CD4-positive, CD25-positive, alpha-beta regulatory T cell (primary cell): ENCODE measurements around the gene PRSS35. TPM values are rescaled to one million over a fixed set of nuclear protein-coding genes. Genes with fewer than 3 reads are reported as not detected.
"Not testable (repeated sequence)": the region's sequence is repeated elsewhere in the genome, so short reads cannot be mapped to it uniquely, and the experiment has no call there.

Source experiments
- ATAC-seq, 2 donors: fragments of 150-1000 bp; cut with Tn5 transposase; one replicate each; pipeline ENCODE4 v1.10.0; 2021; ENCODE audit warnings: low read depth in 2 of 2, moderate number of reproducible peaks in 2 of 2, moderate library complexity in 1 of 2
- DNase-seq, 3 donors: peaks; one replicate each; pipeline versions ENCODE4 v3.0.0 to v3.0.0-alpha.2; 2012 to 2022; ENCODE audit warnings: mixed read lengths in 1 of 3
- H3K27ac ChIP-seq: one replicate; pipeline ENCODE4 v1.7.0; 2013; ENCODE audit warnings: mild to moderate bottlenecking, low read length; ENCODE audit not compliant: insufficient read depth, poor library complexity, severe bottlenecking
- H3K27me3 ChIP-seq: one replicate; pipeline ENCODE4 v1.7.0; 2013; ENCODE audit warnings: low read length; ENCODE audit not compliant: control insufficient read depth, insufficient read depth
- H3K36me3 ChIP-seq: one replicate; pipeline ENCODE4 v1.7.0; 2013; ENCODE audit warnings: mild to moderate bottlenecking, low read length, moderate library complexity; ENCODE audit not compliant: control insufficient read depth, insufficient read depth
- H3K4me1 ChIP-seq: 2 replicates; pipeline ENCODE4 v1.7.0; 2013; ENCODE audit warnings: mild to moderate bottlenecking, low read length; ENCODE audit not compliant: insufficient read depth, control insufficient read depth, poor library complexity, severe bottlenecking
- H3K4me3 ChIP-seq: one replicate; pipeline ENCODE4 v1.7.0; 2013; ENCODE audit warnings: low read depth, mild to moderate bottlenecking, low read length, moderate library complexity
- H3K9me3 ChIP-seq, 2 experiments: 1 replicate in 1 of 2; 2 replicates in 1 of 2; pipeline ENCODE4 v1.7.0; 2013; ENCODE audit warnings: low read length in 2 of 2, mild to moderate bottlenecking in 1 of 2, moderate library complexity in 1 of 2; ENCODE audit not compliant: control insufficient read depth in 2 of 2
- H3K27ac Mint-ChIP-seq, 3 donors: one replicate each; pipeline ENCODE4 v1.8.0; 2020 to 2022; ENCODE audit warnings: mild to moderate bottlenecking in 3 of 3, mixed read lengths in 3 of 3, moderate library complexity in 2 of 3
- H3K27me3 Mint-ChIP-seq: one replicate; pipeline ENCODE4 v1.8.0; 2022; ENCODE audit warnings: mild to moderate bottlenecking, mixed read lengths
- H3K36me3 Mint-ChIP-seq: one replicate; pipeline ENCODE4 v1.8.0; 2020; ENCODE audit warnings: mixed read lengths
- H3K4me1 Mint-ChIP-seq, 4 donors: one replicate each; pipeline ENCODE4 v1.8.0; 2020 to 2022; ENCODE audit warnings: mixed read lengths in 4 of 4, mild to moderate bottlenecking in 1 of 4
- H3K4me3 Mint-ChIP-seq, 4 donors: one replicate each; pipeline ENCODE4 v1.8.0; 2020 to 2022; ENCODE audit warnings: mild to moderate bottlenecking in 4 of 4, mixed read lengths in 4 of 4, moderate library complexity in 3 of 4
- H3K9me3 Mint-ChIP-seq, 7 donors: one replicate each; pipeline ENCODE4 v1.8.0; 2020 to 2022; ENCODE audit warnings: mixed read lengths in 7 of 7, mild to moderate bottlenecking in 3 of 7, moderate library complexity in 2 of 7
- polyA plus RNA-seq, 4 donors: library from polyadenylated mRNA; unstranded; fragments of 300-500 nt; fragmentation: Illumina TruSeq; gene quantifications; one replicate each; pipeline ENCODE4 v1.2.3, GENCODE V29; 2021
- total RNA-seq: library from RNA; stranded (reverse); gene quantifications from one replicate; pipeline ENCODE4 v1.2.3, GENCODE V29; 2022

The PRSS35 gene
- total and polyA plus RNA-seq, 5 donors from 2014 or later, result not detected

DNA sequence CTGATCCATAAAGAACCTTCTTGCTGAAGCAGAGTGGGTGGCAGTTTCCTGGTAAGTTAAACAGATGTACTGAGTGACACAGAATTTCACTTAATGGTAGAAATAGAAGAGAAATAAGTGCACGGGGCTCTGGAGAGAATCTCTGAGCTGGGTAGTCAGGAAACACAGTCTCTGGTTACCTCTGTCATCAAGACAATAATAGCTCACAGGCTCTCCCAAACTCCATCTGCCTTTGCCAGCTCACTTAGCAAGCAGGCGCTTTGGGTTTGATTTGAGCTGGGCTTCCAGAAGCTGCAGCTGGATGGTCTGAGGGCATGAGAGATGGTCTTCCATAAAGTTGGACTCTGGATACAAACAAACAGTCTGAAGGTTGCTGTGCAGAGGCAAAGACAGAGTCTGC is 39.6 kb upstream of the PRSS35 start:
- ATAC-seq, result no peak
- Histone ChIP-seq H3K27me3 (no peaks in the 10 kb centered on the region), H3K9me3 (no peaks in the 10 kb centered on the region), H3K27ac (no peak overlapping the region), H3K4me1 (no peaks in the 10 kb centered on the region), H3K4me3 (no peak overlapping the region), H3K36me3 (no peaks in the 10 kb centered on the region)
- Mint-ChIP-seq H3K4me1 (no peaks in the 10 kb centered on the region), H3K27me3 (peaks cover 4% of the 10 kb centered on the region), H3K36me3 (no peaks in the 10 kb centered on the region), H3K9me3 (peaks cover 0 to 4% (median 0%) of the 10 kb centered on the region in 7 donors), H3K4me3 (no peak overlapping the region), H3K27ac (no peak overlapping the region)
- DNase-seq, result no peak

DNA sequence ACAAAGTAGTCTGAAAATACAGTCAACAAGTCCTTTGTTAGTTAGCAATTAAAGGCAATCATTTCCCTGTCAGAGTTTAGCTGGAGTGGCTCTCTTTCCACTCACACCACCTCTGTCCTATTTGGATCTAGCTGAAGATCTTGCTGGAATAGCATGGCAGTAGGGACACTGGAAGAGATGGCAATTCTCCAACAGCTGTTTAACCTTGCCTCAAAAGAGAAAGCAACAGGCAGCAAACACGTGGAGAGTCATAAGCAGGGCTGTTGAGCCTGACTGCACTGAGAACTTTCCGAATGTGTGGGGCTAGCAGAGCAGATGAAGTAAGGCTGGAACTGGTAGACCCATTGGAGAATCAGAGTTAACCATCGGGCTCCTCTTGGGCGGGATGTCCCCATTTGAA is 38.0 kb upstream of the PRSS35 start:
- ATAC-seq (no peak), DNase-seq (no peak)
- H3K27ac Mint-ChIP-seq, result no peak overlapping the region
- Histone ChIP-seq H3K9me3 (no peaks in the 10 kb centered on the region), H3K4me1 (no peaks in the 10 kb centered on the region), H3K27me3 (no peaks in the 10 kb centered on the region), H3K4me3 (no peak overlapping the region), H3K36me3 (no peaks in the 10 kb centered on the region), H3K27ac (no peak overlapping the region)
- no peaks in the 10 kb centered on the region for H3K4me1 Mint-ChIP-seq
- H3K9me3 Mint-ChIP-seq, result peaks cover 0 to 4% (median 0%) of the 10 kb centered on the region in 7 donors
- H3K36me3 Mint-ChIP-seq, result no peaks in the 10 kb centered on the region
- peaks cover 4% of the 10 kb centered on the region for H3K27me3 Mint-ChIP-seq
- H3K4me3 Mint-ChIP-seq, result no peak overlapping the region

DNA sequence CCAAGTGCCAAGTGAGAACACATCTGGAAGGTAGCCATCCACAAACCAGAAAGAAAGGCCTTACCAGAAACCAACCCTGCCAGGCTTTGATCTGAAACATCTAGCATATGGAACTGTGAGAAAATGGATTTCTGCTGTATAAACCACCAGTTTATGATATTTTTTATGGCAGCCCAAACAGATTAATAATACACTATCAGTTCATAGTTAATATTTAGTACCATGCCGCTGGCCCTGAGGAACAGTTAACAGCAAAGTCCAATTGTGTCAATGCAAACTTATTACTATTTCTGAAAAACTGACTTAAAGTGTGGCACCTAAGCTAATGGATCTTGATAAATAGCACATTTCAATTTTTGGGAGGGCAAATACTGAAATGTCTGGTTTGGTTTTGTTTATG is 35.4 kb upstream of the PRSS35 start:
- no peak for DNase-seq
- Histone ChIP-seq H3K36me3 (no peaks in the 10 kb centered on the region), H3K9me3 (no peaks in the 10 kb centered on the region), H3K4me1 (no peaks in the 10 kb centered on the region), H3K27me3 (no peaks in the 10 kb centered on the region), H3K4me3 (no peak overlapping the region), H3K27ac (no peak overlapping the region)
- ATAC-seq, result no peak
- H3K4me3 Mint-ChIP-seq, result no peak overlapping the region
- H3K27ac Mint-ChIP-seq, result no peak overlapping the region
- no peaks in the 10 kb centered on the region for H3K27me3 Mint-ChIP-seq
- H3K36me3 Mint-ChIP-seq, result no peaks in the 10 kb centered on the region
- H3K4me1 Mint-ChIP-seq, result no peaks in the 10 kb centered on the region
- peaks cover 0 to 2% (median 0%) of the 10 kb centered on the region in 7 donors for H3K9me3 Mint-ChIP-seq

DNA sequence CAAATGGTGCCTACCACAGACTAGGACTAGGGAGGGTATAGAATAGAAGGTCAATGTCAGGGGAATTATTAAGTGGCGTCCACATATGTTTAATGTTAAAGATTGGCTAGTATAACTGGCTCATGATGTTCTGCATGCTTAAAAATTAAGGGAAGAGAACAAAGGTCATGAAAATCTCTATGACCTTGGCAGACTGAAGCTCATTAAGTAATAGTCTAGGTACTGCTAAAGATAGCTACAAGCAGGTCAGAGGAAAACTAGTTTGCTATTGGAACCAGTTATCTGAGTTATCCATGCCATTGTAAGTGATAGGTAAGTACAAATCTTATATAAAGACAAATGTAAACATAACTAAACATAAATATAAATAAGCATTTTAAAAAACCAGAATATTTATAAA is 32.9 kb upstream of the PRSS35 start:
- ATAC-seq (no peak), DNase-seq (no peak)
- Mint-ChIP-seq H3K4me3 (no peak overlapping the region), H3K4me1 (no peaks in the 10 kb centered on the region), H3K27me3 (peaks cover 4% of the 10 kb centered on the region), H3K9me3 (peaks cover 0 to 1% (median 0%) of the 10 kb centered on the region in 7 donors), H3K36me3 (no peaks in the 10 kb centered on the region), H3K27ac (no peak overlapping the region)
- Histone ChIP-seq H3K27ac (no peak overlapping the region), H3K4me1 (no peaks in the 10 kb centered on the region), H3K4me3 (no peak overlapping the region), H3K27me3 (no peaks in the 10 kb centered on the region), H3K36me3 (no peaks in the 10 kb centered on the region), H3K9me3 (no peaks in the 10 kb centered on the region)

DNA sequence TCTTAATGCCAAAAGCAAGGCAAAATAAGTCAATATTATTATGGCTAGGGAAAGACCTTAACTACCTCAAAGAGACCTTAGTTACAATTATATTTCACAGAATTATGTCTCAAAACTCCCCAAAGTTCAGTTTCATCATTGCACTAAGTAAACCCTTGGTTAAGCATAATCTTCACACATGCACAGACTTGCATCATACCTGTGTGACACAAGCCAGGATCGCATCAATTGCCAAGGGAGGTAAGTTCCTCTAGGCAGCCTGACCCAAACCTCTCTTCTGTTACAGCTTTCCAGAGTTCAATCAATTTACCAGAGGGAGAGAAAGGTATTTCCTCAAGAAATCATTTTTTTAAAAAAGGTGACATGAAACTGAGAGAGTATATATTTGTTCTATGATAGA is 31.9 kb upstream of the PRSS35 start:
- no peak overlapping the region for H3K4me3 ChIP-seq
- no peaks in the 10 kb centered on the region for H3K36me3 ChIP-seq
- no peaks in the 10 kb centered on the region for H3K36me3 Mint-ChIP-seq
- no peaks in the 10 kb centered on the region for H3K4me1 Mint-ChIP-seq
- no peak for DNase-seq
- H3K4me3 Mint-ChIP-seq, result no peak overlapping the region
- H3K9me3 Mint-ChIP-seq, result peaks cover 0 to 2% (median 0%) of the 10 kb centered on the region in 7 donors
- no peak overlapping the region for H3K27ac Mint-ChIP-seq
- ATAC-seq, result no peak
- no peaks in the 10 kb centered on the region for H3K9me3 ChIP-seq
- H3K27me3 ChIP-seq, result no peaks in the 10 kb centered on the region
- H3K27me3 Mint-ChIP-seq, result peaks cover 4% of the 10 kb centered on the region
- no peaks in the 10 kb centered on the region for H3K4me1 ChIP-seq
- no peak overlapping the region for H3K27ac ChIP-seq

DNA sequence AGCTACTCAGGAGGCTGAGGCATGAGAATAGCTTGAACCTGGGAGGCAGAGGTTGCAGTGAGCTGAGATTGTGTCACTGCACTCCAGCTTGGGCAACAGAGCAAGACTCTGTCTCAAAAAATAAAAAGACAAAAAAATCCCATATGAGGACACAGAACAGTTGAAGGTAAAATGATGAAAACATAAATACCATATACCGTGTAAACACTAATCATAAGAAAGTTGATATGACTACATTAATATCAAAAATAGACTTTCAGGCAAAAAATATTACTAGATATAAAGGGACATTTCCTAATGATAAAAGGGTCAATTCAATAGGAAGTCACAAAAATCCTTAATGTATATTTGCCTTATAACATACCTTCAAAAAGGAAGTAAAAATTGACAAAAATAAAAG is 30.4 kb upstream of the PRSS35 start:
- not testable (repeated sequence) for H3K4me3 Mint-ChIP-seq, H3K4me3 ChIP-seq, H3K27ac ChIP-seq, H3K9me3 ChIP-seq, H3K27me3 Mint-ChIP-seq, H3K36me3 ChIP-seq, H3K4me1 Mint-ChIP-seq, H3K9me3 Mint-ChIP-seq, H3K27ac Mint-ChIP-seq, H3K36me3 Mint-ChIP-seq, ATAC-seq, DNase-seq, H3K27me3 ChIP-seq, H3K4me1 ChIP-seq

DNA sequence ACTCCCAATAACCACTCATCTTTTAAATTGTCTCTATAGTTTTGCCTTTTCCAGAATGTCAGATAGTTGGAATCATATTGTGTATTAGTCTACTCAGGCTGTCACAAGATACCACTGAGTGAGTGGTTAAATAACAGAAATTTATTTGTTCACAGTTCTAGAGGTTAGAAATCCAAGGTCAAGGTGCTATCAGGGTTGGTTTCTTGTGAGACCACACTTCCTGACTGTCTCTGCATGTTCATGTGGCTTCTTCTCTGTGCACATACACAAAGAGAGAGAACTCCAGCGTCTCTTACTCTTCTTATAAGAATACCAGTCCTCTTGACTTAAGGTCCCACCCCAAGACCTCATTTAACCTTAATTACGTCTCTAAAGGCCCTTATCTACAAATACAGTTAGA is 23.9 kb upstream of the PRSS35 start:
- H3K4me3 Mint-ChIP-seq, result no peak overlapping the region
- no peaks in the 10 kb centered on the region for H3K36me3 Mint-ChIP-seq

DNA sequence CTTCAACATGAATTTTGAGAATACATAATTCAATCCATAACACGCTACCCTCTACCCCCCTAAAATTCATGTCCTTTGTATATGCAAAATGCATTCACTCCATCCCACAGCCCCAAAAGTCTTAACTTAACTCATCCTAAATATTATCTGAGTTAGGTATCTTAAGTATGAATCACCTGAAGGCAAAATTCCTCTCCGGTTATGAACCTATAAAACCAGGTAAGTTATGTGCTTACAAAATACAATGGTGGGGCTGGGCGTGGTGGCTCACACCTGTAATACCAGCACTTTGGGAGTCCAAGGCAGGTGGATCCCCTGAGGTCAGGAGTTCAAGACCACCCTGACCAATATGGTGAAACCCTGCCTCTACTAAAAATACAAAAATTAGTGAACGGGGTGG is 23.5 kb upstream of the PRSS35 start:
- peaks cover 0 to 2% (median 0%) of the 10 kb centered on the region in 7 donors for H3K9me3 Mint-ChIP-seq
- no peaks in the 10 kb centered on the region for H3K36me3 Mint-ChIP-seq
- no peak overlapping the region for H3K4me3 Mint-ChIP-seq
- peaks cover 4% of the 10 kb centered on the region for H3K27me3 Mint-ChIP-seq
- DNase-seq (no peak), ATAC-seq (no peak)
- H3K4me1 Mint-ChIP-seq, result peaks cover 0 to 4% (median 0%) of the 10 kb centered on the region in 4 donors
- H3K27me3 ChIP-seq, result no peaks in the 10 kb centered on the region
- H3K4me1 ChIP-seq, result no peaks in the 10 kb centered on the region
- no peak overlapping the region for H3K27ac Mint-ChIP-seq
- no peak overlapping the region for H3K27ac ChIP-seq
- no peak overlapping the region for H3K4me3 ChIP-seq
- no peaks in the 10 kb centered on the region for H3K36me3 ChIP-seq
- H3K9me3 ChIP-seq, result no peaks in the 10 kb centered on the region

More for the DNA sequence above, 23.9 kb upstream of the PRSS35 start:
- H3K27me3 ChIP-seq, result no peaks in the 10 kb centered on the region
- Mint-ChIP-seq H3K4me1 (peaks cover 0 to 4% (median 0%) of the 10 kb centered on the region in 4 donors), H3K27ac (no peak overlapping the region), H3K9me3 (peaks cover 0 to 2% (median 0%) of the 10 kb centered on the region in 7 donors), H3K27me3 (peaks cover 4% of the 10 kb centered on the region)
- DNase-seq, result no peak
- no peaks in the 10 kb centered on the region for H3K4me1 ChIP-seq
- no peak for ATAC-seq
- no peak overlapping the region for H3K27ac ChIP-seq
- no peak overlapping the region for H3K4me3 ChIP-seq
- no peaks in the 10 kb centered on the region for H3K9me3 ChIP-seq
- H3K36me3 ChIP-seq, result no peaks in the 10 kb centered on the region
